ENCODE results near the gene CHST2. TPM values are rescaled to one million over a fixed set of nuclear protein-coding genes. Genes with fewer than 3 reads are reported as not detected.

CHST2 gene
- polyA plus RNA-seq, 1 donor (not counting 4 experiments of a cell fraction or from before 2014, with no cell fraction given), result 1.6 TPM

- H3K9ac ChIP-seq (ENCODE audit: control insufficient read depth, extremely low read depth, insufficient read depth, low read length), result peak overlapping the region; percentile 54
- no peak overlapping the region for H3K27ac ChIP-seq (ENCODE audit: control insufficient read depth, insufficient read depth, low read length)
- no peak for FAIRE-seq
- no peaks in the 10 kb centered on the region for H3K9me1 ChIP-seq (ENCODE audit: control insufficient read depth, extremely low read depth, insufficient read depth, low read length)
- peaks cover 18% of the 10 kb centered on the region for H3K27me3 ChIP-seq (ENCODE audit: control insufficient read depth, extremely low read depth, insufficient read depth, low read length)
- peak overlapping the region; percentile 66 to 89 (median 81) for H3K4me3 ChIP-seq (ENCODE audit: control insufficient read depth in 2 of 3, extremely low read depth in 1 of 3, insufficient read depth in 2 of 3, low read depth in 1 of 3, low read length in 3 of 3)
- H3K4me1 ChIP-seq (ENCODE audit: control insufficient read depth, extremely low read depth, insufficient read depth, low read length), result no peaks in the 10 kb centered on the region
- H3K79me2 ChIP-seq (ENCODE audit: control insufficient read depth, insufficient read depth, low read length), result no peaks in the 10 kb centered on the region
- H2AFZ ChIP-seq (ENCODE audit: control insufficient read depth, low read length), result peak overlapping the region; percentile 84
- no peaks in the 10 kb centered on the region for H4K20me1 ChIP-seq (ENCODE audit: control insufficient read depth, extremely low read depth, insufficient read depth, low read length)
- peak overlapping the region; percentile 83 for H3K4me2 ChIP-seq (ENCODE audit: control insufficient read depth, extremely low read depth, insufficient read depth, low read depth, low read length)
- no peaks in the 10 kb centered on the region for H3K9me3 ChIP-seq (ENCODE audit: control insufficient read depth, low read depth, low read length)
- no peak for TF ChIP-seq CTCF (optimal IDR thresholded peaks at IDR 0.05 in 1 of 3, IDR thresholded peaks at IDR 0.05 in 1 of 3, conservative IDR thresholded peaks at IDR 0.05 in 1 of 3; ENCODE audit: extremely low read depth in 1 of 3, insufficient read depth in 2 of 3, low read length in 3 of 3)
- dilution Hi-C loops (cut with MboI; ENCODE audit: extremely low pct_ligation_motif_present, low sequenced_read_pairs), result no loop called here
- no peak for DNase-seq (ENCODE audit: low read depth, low spot score)
- H3K36me3 ChIP-seq (ENCODE audit: control insufficient read depth in 2 of 2, extremely low read depth in 1 of 2, insufficient read depth in 2 of 2, low read length in 2 of 2), result no peaks in the 10 kb centered on the region
These were observed 574 bp downstream of the CHST2 start for GRCh38 chr3:143119974-143120715.

- peak in 2 of 3 experiments; percentile 10 to 45 for TF ChIP-seq CTCF (optimal IDR thresholded peaks at IDR 0.05 in 1 of 3, IDR thresholded peaks at IDR 0.05 in 1 of 3, conservative IDR thresholded peaks at IDR 0.05 in 1 of 3; ENCODE audit: extremely low read depth in 1 of 3, insufficient read depth in 2 of 3, low read length in 3 of 3)
- TF ChIP-seq EZH2 (IDR thresholded peaks at IDR 0.05; ENCODE audit: low read length), result no peak
- H3K9me3 ChIP-seq (ENCODE audit: control insufficient read depth, low read depth, low read length), result no peaks in the 10 kb centered on the region
- DNase-seq (ENCODE audit: low read depth, low spot score), result no peak
- H3K36me3 ChIP-seq (ENCODE audit: control insufficient read depth in 2 of 2, extremely low read depth in 1 of 2, insufficient read depth in 2 of 2, low read length in 2 of 2), result no peaks in the 10 kb centered on the region
- H3K79me2 ChIP-seq (ENCODE audit: control insufficient read depth, insufficient read depth, low read length), result no peaks in the 10 kb centered on the region
- no peaks in the 10 kb centered on the region for H3K4me1 ChIP-seq (ENCODE audit: control insufficient read depth, extremely low read depth, insufficient read depth, low read length)
- dilution Hi-C loops (cut with MboI; ENCODE audit: extremely low pct_ligation_motif_present, low sequenced_read_pairs), result no loop called here
- H3K27me3 ChIP-seq (ENCODE audit: control insufficient read depth, extremely low read depth, insufficient read depth, low read length), result peaks cover 18% of the 10 kb centered on the region
- no peaks in the 10 kb centered on the region for H4K20me1 ChIP-seq (ENCODE audit: control insufficient read depth, extremely low read depth, insufficient read depth, low read length)
- peak overlapping the region; percentile 83 for H3K4me2 ChIP-seq (ENCODE audit: control insufficient read depth, extremely low read depth, insufficient read depth, low read depth, low read length)
- no peaks in the 10 kb centered on the region for H3K9me1 ChIP-seq (ENCODE audit: control insufficient read depth, extremely low read depth, insufficient read depth, low read length)
- H2AFZ ChIP-seq (ENCODE audit: control insufficient read depth, low read length), result peak overlapping the region; percentile 84
- H3K4me3 ChIP-seq (ENCODE audit: control insufficient read depth in 2 of 3, extremely low read depth in 1 of 3, insufficient read depth in 2 of 3, low read depth in 1 of 3, low read length in 3 of 3), result peak overlapping the region; percentile 66 to 89 (median 81)
- peak overlapping the region; percentile 54 for H3K9ac ChIP-seq (ENCODE audit: control insufficient read depth, extremely low read depth, insufficient read depth, low read length)
- no peak overlapping the region for H3K27ac ChIP-seq (ENCODE audit: control insufficient read depth, insufficient read depth, low read length)
- no peak for FAIRE-seq
These were observed 1.2 kb downstream of the CHST2 start for GRCh38 chr3:143120716-143121240.
